Dendritic cell treated with granulocyte-macrophage colony-stimulating factor and Interleukin-4, amounts not matched to agents 40 ng/mL and 50 ng/mL, for 4 days (primary cell): ENCODE results near the gene CRMP1.

Experiments
- H3K27ac Mint-ChIP-seq: one replicate; pipeline ENCODE4 v1.8.0; 2022; ENCODE audit warnings: mild to moderate bottlenecking, mixed read lengths
- H3K27me3 Mint-ChIP-seq: one replicate; pipeline ENCODE4 v1.8.0; 2022; ENCODE audit warnings: mild to moderate bottlenecking, mixed read lengths
- H3K36me3 Mint-ChIP-seq: one replicate; pipeline ENCODE4 v1.8.0; 2022; ENCODE audit warnings: low read depth, mixed read lengths
- H3K4me1 Mint-ChIP-seq: one replicate; pipeline ENCODE4 v1.8.0; 2022; ENCODE audit warnings: low read depth, mixed read lengths
- H3K4me3 Mint-ChIP-seq: one replicate; pipeline ENCODE4 v1.8.0; 2022; ENCODE audit warnings: mild to moderate bottlenecking, moderate library complexity, mixed read lengths
- H3K9me3 Mint-ChIP-seq: one replicate; pipeline ENCODE4 v1.8.0; 2022; ENCODE audit warnings: mixed read lengths
- intact Hi-C: fragments of 100-400 bp; cut with micrococcal nuclease; formaldehyde crosslinking; loops from one replicate; pipeline ENCODE4 v1.15.0; 2022

The CRMP1 gene

GRCh38 chr4:5925419-5926200 lies 32.7 kb upstream of the CRMP1 start:
- Mint-ChIP-seq H3K4me1 (no peaks in the 10 kb centered on the region), H3K27ac (no peak overlapping the region), H3K27me3 (peaks cover 8% of the 10 kb centered on the region), H3K4me3 (no peak overlapping the region), H3K36me3 (no peaks in the 10 kb centered on the region), H3K9me3 (no peaks in the 10 kb centered on the region)
- intact Hi-C loops: no loop called here

DNA sequence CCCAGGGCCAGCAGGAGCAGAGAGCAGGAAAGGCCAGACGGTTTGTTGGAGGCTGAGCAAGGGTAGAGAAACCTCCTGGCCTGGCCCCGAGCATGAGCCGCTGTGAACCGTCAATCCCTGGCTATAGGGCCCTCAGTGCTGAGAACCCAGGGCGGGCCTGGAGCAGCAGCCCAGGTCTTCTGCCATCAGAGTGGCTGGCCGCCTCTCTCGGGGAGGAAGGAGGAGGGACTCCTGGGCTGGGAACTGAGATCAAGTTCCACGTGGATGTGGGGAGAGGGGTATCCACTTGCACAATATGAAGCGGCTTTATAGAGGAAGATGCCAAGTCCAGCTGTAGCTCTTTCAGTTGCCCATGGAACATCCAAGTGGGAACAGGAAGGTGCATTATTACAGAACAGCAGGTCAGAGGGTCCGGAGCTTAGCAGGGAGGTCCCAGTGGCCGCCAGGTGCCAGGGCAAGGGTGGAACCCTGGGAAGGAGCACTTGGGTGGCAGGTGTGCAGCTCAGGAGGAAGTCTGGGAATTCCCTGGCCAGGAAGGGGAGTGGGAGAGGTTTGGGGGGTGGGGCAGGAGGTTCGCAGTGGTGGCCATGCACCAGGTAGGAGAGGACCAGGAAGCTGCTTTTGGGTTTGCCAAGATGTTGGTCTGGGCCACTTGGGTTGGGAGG lies 31.7 kb upstream of the CRMP1 start:
- Mint-ChIP-seq H3K4me1 (no peaks in the 10 kb centered on the region), H3K27ac (no peak overlapping the region), H3K9me3 (no peaks in the 10 kb centered on the region)

GRCh38 chr4:5923376-5923775 lies 30.5 kb upstream of the CRMP1 start:
- no peak overlapping the region for H3K4me3 Mint-ChIP-seq
- H3K4me1 Mint-ChIP-seq: no peaks in the 10 kb centered on the region
- no peak overlapping the region for H3K27ac Mint-ChIP-seq
- H3K36me3 Mint-ChIP-seq: no peaks in the 10 kb centered on the region
- H3K9me3 Mint-ChIP-seq: no peaks in the 10 kb centered on the region
- H3K27me3 Mint-ChIP-seq: peaks cover 15% of the 10 kb centered on the region
- intact Hi-C loops: no loop called here

More for the DNA sequence above, 31.7 kb upstream of the CRMP1 start:
- H3K4me3 Mint-ChIP-seq: no peak overlapping the region
- no peaks in the 10 kb centered on the region for H3K36me3 Mint-ChIP-seq
- H3K27me3 Mint-ChIP-seq: peaks cover 9% of the 10 kb centered on the region
- intact Hi-C loops: no loop called here

GRCh38 chr4:5922556-5922955 lies 29.7 kb upstream of the CRMP1 start:
- Mint-ChIP-seq H3K27ac (no peak overlapping the region), H3K36me3 (no peaks in the 10 kb centered on the region), H3K27me3 (peaks cover 15% of the 10 kb centered on the region), H3K4me3 (no peak overlapping the region), H3K4me1 (no peaks in the 10 kb centered on the region), H3K9me3 (no peaks in the 10 kb centered on the region)
- intact Hi-C loops: no loop called here

DNA sequence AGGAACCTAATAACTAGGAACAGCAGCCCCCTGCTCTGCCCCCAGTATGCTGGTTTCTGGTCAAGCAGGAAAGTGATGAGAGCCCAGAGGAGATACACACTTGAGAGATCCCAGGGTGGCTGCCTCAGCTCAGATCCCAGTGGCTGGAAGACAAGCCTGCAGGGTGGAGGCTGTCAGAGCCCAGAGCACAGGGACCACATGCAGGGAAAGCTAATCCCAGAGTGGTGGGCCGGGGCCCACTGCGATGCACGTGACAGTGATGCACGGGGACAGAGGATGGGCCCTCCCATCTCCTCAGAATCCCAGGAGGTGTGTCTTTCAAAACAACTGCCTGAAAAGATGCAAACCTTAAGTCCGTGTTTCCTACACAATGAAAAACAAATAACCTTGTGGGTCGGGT lies 29.1 kb upstream of the CRMP1 start:
- intact Hi-C loops: no loop called here
- H3K27me3 Mint-ChIP-seq: peaks cover 15% of the 10 kb centered on the region
- no peak overlapping the region for H3K27ac Mint-ChIP-seq
- no peaks in the 10 kb centered on the region for H3K36me3 Mint-ChIP-seq
- no peaks in the 10 kb centered on the region for H3K4me1 Mint-ChIP-seq
- H3K9me3 Mint-ChIP-seq: no peaks in the 10 kb centered on the region
- H3K4me3 Mint-ChIP-seq: no peak overlapping the region

GRCh38 chr4:5921101-5921980 lies 28.5 kb upstream of the CRMP1 start:
- H3K4me1 Mint-ChIP-seq: no peaks in the 10 kb centered on the region

GRCh38 chr4:5919571-5919970 lies 26.7 kb upstream of the CRMP1 start:
- Mint-ChIP-seq H3K9me3 (no peaks in the 10 kb centered on the region), H3K4me3 (no peak overlapping the region), H3K27ac (no peak overlapping the region), H3K36me3 (no peaks in the 10 kb centered on the region), H3K27me3 (peaks cover 12% of the 10 kb centered on the region), H3K4me1 (no peaks in the 10 kb centered on the region)
- intact Hi-C loops: no loop called here

More at GRCh38 chr4:5921101-5921980, 28.5 kb upstream of the CRMP1 start:
- intact Hi-C loops: no loop called here
- Mint-ChIP-seq H3K4me3 (no peak overlapping the region), H3K36me3 (no peaks in the 10 kb centered on the region), H3K9me3 (no peaks in the 10 kb centered on the region), H3K27ac (no peak overlapping the region), H3K27me3 (peaks cover 12% of the 10 kb centered on the region)

GRCh38 chr4:5919044-5919443 lies 26.2 kb upstream of the CRMP1 start:
- H3K4me1 Mint-ChIP-seq: no peaks in the 10 kb centered on the region
- H3K9me3 Mint-ChIP-seq: no peaks in the 10 kb centered on the region
- no peaks in the 10 kb centered on the region for H3K36me3 Mint-ChIP-seq

DNA sequence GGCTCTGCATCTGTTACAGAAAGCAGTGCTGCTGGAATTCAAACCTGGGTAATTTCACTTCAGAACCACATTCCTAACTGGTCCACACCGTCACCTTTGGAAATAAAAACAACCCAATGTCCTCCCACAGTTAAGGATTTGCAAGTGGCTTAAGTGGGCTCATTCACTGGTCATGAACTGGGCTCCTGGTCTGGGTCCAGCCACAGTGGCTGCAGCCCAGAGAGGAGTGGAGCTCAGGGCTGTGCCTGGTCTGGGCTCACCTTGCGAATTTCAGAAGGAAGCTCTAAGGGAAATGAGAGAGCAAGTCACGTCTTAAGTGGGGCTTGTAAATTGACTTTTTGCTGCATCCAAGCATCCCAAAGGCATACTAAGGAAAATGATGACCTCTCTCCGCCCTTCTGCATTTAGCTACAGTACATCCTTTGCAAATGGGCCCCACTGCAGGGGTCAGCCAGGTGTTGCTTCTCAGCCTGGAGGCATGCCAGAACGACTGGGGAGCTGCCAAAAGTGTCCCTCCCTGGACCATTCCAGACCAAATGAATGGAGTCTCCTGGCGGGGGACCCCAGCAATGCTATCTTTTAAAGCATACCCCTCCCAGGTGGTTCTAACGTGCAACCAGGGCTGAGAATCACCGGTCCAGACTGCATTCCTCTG lies 25.6 kb upstream of the CRMP1 start:
- no peak overlapping the region for H3K27ac Mint-ChIP-seq
- no peak overlapping the region for H3K4me3 Mint-ChIP-seq
- no peaks in the 10 kb centered on the region for H3K36me3 Mint-ChIP-seq
- intact Hi-C loops: no loop called here
- H3K9me3 Mint-ChIP-seq: no peaks in the 10 kb centered on the region
- H3K4me1 Mint-ChIP-seq: no peaks in the 10 kb centered on the region
- peaks cover 12% of the 10 kb centered on the region for H3K27me3 Mint-ChIP-seq

More at GRCh38 chr4:5919044-5919443, 26.2 kb upstream of the CRMP1 start:
- intact Hi-C loops: no loop called here
- H3K27me3 Mint-ChIP-seq: peaks cover 12% of the 10 kb centered on the region
- H3K4me3 Mint-ChIP-seq: no peak overlapping the region
- no peak overlapping the region for H3K27ac Mint-ChIP-seq

- Mint-ChIP-seq H3K36me3 (no peaks in the 10 kb centered on the region), H3K27me3 (peaks cover 12% of the 10 kb centered on the region), H3K9me3 (no peaks in the 10 kb centered on the region), H3K27ac (no peak overlapping the region), H3K4me3 (no peak overlapping the region), H3K4me1 (no peaks in the 10 kb centered on the region)
- intact Hi-C loops: no loop called here
Measured at GRCh38 chr4:5917672-5918071, 24.8 kb upstream of the CRMP1 start.

DNA sequence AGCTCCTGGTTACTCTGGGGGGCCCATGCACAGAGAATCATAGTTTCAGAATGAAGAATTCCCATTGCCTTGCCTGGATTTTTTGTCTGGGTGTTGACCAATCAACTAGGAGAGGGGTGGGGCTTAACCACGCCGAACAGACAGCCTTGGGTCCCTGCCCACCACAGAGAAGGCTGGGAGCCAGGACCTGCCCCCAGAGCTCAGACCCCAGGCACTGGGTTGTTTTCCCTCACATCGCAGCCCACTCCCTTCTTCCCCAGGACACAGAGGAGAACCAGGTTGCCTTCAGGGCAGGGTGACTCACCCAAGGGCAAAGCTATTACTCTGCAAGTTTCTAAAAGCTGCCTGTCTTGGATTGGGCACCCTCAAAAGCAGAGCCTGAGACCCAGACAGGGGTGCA lies 23.3 kb upstream of the CRMP1 start:
- Mint-ChIP-seq H3K27me3 (peaks cover 8% of the 10 kb centered on the region), H3K27ac (no peak overlapping the region), H3K36me3 (no peaks in the 10 kb centered on the region), H3K4me1 (no peaks in the 10 kb centered on the region), H3K4me3 (no peak overlapping the region), H3K9me3 (no peaks in the 10 kb centered on the region)
- intact Hi-C loops: no loop called here

DNA sequence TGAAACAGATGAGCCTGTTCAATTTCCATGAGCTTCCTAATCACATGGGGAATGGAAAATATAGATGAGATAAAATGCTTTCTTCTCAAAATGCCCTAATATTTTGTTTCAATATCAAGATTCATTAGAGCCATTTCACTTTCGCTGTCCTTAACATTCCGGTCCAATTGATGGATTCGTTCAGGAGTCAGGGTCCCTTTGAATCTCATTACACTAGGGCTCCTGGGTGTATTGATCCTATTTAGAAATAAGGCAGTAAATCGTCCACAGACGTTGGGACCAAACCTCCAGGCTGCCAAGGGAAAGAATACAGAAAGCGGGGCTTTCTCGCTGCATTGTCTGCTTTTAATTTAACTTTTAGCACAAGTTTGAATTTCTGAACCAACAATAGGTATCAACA lies 20.6 kb upstream of the CRMP1 start:
- H3K27me3 Mint-ChIP-seq: no peaks in the 10 kb centered on the region
- H3K9me3 Mint-ChIP-seq: no peaks in the 10 kb centered on the region
- no peaks in the 10 kb centered on the region for H3K4me1 Mint-ChIP-seq
- H3K4me3 Mint-ChIP-seq: no peak overlapping the region
- no peaks in the 10 kb centered on the region for H3K36me3 Mint-ChIP-seq
- H3K27ac Mint-ChIP-seq: no peak overlapping the region
- intact Hi-C loops: no loop called here

DNA sequence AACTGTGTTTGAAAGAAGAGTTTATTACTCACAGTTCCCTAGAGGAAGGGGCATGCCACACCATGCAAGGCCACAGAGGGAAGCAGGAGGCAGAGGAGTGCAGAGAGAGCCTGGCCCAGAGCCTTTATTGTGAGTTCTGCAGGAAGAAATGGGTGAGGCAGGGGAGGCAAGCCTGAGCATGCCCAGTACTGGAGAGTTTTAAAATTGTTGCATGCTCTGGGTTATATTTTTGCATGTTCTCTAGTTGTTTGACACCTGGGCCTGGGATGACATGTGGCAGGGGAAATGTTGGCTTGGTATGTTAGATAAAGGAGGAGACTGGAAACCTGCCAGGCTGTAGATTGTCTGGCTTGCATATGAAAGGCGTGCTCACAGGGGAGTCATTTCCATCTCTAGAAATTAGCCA lies 19.7 kb upstream of the CRMP1 start:
- H3K27ac Mint-ChIP-seq: no peak overlapping the region
- H3K9me3 Mint-ChIP-seq: no peaks in the 10 kb centered on the region
- intact Hi-C loops: no loop called here
- H3K4me3 Mint-ChIP-seq: no peak overlapping the region
- no peaks in the 10 kb centered on the region for H3K4me1 Mint-ChIP-seq
- H3K27me3 Mint-ChIP-seq: peaks cover 4% of the 10 kb centered on the region
- no peaks in the 10 kb centered on the region for H3K36me3 Mint-ChIP-seq
